HL-60 (cell line): Measurements from ENCODE around the gene CAMSAP1.

ENCODE experiments used
- GABPA ChIP-seq: IDR thresholded peaks from 2 replicates; pipeline ENCODE4 v1.6.1; 2012; ENCODE audit warnings: low read depth
- TF ChIP-seq, protein P1 (sequence below): IDR thresholded peaks from one replicate; pipeline ENCODE4 v1.5.1; 2011; ENCODE audit warnings: low read length, control low read depth, inconsistent platforms; ENCODE audit not compliant: insufficient read depth

DNA sequence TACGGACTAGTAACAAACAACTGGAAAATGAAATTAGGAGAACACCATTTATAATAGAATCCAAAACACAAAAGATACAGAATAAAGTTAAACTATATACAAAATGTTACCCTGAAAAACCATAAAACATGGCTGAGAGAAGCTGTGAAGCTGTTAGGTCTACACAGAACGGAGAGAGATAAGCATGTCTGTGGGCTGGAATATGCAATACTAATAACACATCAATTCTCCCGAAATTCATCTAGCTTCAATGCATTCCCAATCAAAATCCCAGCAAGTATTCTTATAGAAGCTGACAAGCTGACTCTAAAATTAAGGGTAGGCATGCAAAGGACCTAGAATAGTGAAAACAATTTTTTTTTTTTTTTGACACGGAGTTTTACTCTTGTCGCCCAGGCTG is 32.5 kb downstream of the CAMSAP1 start:
- no peak for TF ChIP-seq GABPA
- TF ChIP-seq, protein P1, sequence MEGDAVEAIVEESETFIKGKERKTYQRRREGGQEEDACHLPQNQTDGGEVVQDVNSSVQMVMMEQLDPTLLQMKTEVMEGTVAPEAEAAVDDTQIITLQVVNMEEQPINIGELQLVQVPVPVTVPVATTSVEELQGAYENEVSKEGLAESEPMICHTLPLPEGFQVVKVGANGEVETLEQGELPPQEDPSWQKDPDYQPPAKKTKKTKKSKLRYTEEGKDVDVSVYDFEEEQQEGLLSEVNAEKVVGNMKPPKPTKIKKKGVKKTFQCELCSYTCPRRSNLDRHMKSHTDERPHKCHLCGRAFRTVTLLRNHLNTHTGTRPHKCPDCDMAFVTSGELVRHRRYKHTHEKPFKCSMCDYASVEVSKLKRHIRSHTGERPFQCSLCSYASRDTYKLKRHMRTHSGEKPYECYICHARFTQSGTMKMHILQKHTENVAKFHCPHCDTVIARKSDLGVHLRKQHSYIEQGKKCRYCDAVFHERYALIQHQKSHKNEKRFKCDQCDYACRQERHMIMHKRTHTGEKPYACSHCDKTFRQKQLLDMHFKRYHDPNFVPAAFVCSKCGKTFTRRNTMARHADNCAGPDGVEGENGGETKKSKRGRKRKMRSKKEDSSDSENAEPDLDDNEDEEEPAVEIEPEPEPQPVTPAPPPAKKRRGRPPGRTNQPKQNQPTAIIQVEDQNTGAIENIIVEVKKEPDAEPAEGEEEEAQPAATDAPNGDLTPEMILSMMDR, result no peak
